Urinary bladder (tissue), 4 donors: Measurements from ENCODE around the gene SLC26A11. TPM values are rescaled to one million over a fixed set of nuclear protein-coding genes. Genes with fewer than 3 reads are reported as not detected.
"Not testable (repeated sequence)": the region's sequence is repeated elsewhere in the genome, so short reads cannot be mapped to it uniquely, and the experiment has no call there.

Source experiments
- DNase-seq: peaks from one replicate; pipeline ENCODE4 v3.0.0-alpha.2; 2015; ENCODE audit errors: extremely low spot score
- H3K27ac ChIP-seq: one replicate; pipeline ENCODE4 v1.5.1; 2013; ENCODE audit warnings: low read depth, mild to moderate bottlenecking, moderate library complexity
- H3K36me3 ChIP-seq: one replicate; pipeline ENCODE4 v1.6.1; 2013; ENCODE audit warnings: mild to moderate bottlenecking, moderate library complexity; ENCODE audit not compliant: insufficient read depth
- H3K4me1 ChIP-seq: one replicate; pipeline ENCODE4 v1.6.1; 2013; ENCODE audit warnings: mild to moderate bottlenecking, moderate library complexity; ENCODE audit not compliant: insufficient read depth
- H3K4me3 ChIP-seq: one replicate; pipeline ENCODE4 v1.5.1; 2013; ENCODE audit warnings: low read depth, low read length
- WGBS: extraction: QIAGEN DNeasy Blood & Tissue Kit; methylation state at CpG from one replicate; pipeline ENCODE4 v1.1.7; 2013; 5-methylcytosine and 5-hydroxymethylcytosine counted together
- polyA plus RNA-seq: library from polyadenylated mRNA; stranded (reverse); fragments of 200-250 nt; gene quantifications from one replicate; pipeline ENCODE4 v1.2.3, GENCODE V29; 2013
- total RNA-seq: library from RNA; depleted of rRNA; stranded (reverse); fragments of >200 nt; gene quantifications from one replicate; pipeline ENCODE4 v1.2.3, GENCODE V29; 2014
- donor health status: healthy with polysubstance abuse.
- donor health status: healthy.

The SLC26A11 gene
- total and polyA plus RNA-seq, 2 donors, result 9.2 to 14.2 TPM

GRCh38 chr17:80227666-80228065 is 7.4 kb downstream of the SLC26A11 start:
- Histone ChIP-seq H3K4me3 (no peak overlapping the region), H3K4me1 (no peaks in the 10 kb centered on the region), H3K36me3 (no peaks in the 10 kb centered on the region), H3K27ac (no peak overlapping the region)
- no peak for DNase-seq
- WGBS, result 94% methylated on average over 11 of the region's 11 CpGs

- H3K4me1 ChIP-seq, result no peaks in the 10 kb centered on the region
- no peak overlapping the region for H3K27ac ChIP-seq
- no peak overlapping the region for H3K4me3 ChIP-seq
- 93% methylated on average over 14 of the region's 14 CpGs for WGBS
- H3K36me3 ChIP-seq, result no peaks in the 10 kb centered on the region
- no peak for DNase-seq
These were observed 8.2 kb downstream of the SLC26A11 start for GRCh38 chr17:80228477-80228876.

DNA sequence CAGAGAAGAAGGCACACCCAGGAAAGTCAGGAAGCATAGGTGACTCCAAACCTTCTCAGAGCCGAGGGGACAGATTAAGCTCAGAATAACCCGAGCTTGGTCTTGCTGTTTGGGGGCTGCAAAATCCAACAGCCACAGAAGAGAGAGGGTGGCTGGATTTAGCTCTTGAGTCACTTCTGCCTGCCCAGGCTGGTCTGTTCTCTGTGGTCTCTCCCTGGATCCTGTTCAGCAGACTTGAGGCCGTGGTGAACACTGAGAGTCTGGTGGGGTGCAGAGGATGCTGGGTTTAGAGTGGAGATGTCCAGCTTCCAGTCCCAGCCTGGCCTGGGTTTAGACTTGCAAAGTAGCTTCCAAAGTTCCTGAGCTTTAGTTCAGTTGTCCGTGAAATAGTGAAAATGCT is 8.8 kb downstream of the SLC26A11 start:
- DNase-seq, result no peak
- 90% methylated on average over 4 of the region's 4 CpGs for WGBS
- Histone ChIP-seq H3K36me3 (no peaks in the 10 kb centered on the region), H3K4me3 (no peak overlapping the region), H3K27ac (no peak overlapping the region), H3K4me1 (no peaks in the 10 kb centered on the region)

- H3K4me1 ChIP-seq, result no peaks in the 10 kb centered on the region
- no peak overlapping the region for H3K27ac ChIP-seq
- WGBS, result 97% methylated on average over 1 of the region's 1 CpG
- no peaks in the 10 kb centered on the region for H3K36me3 ChIP-seq
- H3K4me3 ChIP-seq, result no peak overlapping the region
- no peak for DNase-seq
These were observed 12.2 kb downstream of the SLC26A11 start for GRCh38 chr17:80232438-80232837.

DNA sequence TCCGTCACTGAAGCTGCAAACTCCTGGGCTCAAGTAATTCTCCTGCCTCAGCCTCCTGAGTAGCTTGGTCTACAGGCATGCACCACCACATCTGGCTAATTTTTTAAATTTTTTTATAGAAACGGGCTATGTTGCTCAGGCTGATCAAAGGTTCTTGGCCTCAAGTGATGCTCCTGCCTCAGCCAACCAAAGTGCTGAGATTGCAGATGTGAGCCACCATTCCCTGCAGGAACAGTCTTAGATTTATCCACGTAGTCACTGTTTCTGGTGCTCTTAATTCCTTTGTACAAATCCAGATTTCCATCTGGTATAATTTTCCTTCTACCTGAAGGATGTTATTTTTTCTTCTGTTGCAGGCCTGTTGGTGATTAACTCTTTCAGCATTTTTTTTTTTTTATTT is 13.0 kb downstream of the SLC26A11 start:
- no peak overlapping the region for H3K27ac ChIP-seq
- H3K36me3 ChIP-seq, result no peaks in the 10 kb centered on the region
- WGBS, result 96% methylated on average over 3 of the region's 3 CpGs
- no peak for DNase-seq
- no peaks in the 10 kb centered on the region for H3K4me1 ChIP-seq
- no peak overlapping the region for H3K4me3 ChIP-seq

DNA sequence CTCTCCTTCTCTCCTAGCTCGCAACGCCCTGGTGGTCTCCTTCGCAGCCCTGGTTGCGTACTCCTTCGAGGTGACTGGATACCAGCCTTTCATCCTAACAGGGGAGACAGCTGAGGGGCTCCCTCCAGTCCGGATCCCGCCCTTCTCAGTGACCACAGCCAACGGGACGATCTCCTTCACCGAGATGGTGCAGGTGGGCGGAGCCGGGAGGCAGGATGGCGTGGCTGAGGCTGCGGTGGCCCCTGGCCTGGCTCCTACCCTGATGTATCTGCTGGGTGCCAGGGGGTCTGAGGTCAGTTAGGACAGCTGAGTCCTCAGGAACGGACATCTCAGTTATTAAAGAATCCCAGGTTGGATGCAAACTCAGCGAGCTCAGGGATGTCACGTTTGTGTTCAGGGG is 16.7 kb downstream of the SLC26A11 start:
- H3K27ac ChIP-seq, result no peak overlapping the region
- no peak for DNase-seq
- WGBS, result 86% methylated on average over 17 of the region's 17 CpGs
- H3K36me3 ChIP-seq, result no peaks in the 10 kb centered on the region
- no peak overlapping the region for H3K4me3 ChIP-seq
- H3K4me1 ChIP-seq, result no peaks in the 10 kb centered on the region

GRCh38 chr17:80237386-80237785 is 17.2 kb downstream of the SLC26A11 start:
- H3K4me3 ChIP-seq, result no peak overlapping the region
- no peaks in the 10 kb centered on the region for H3K36me3 ChIP-seq
- H3K27ac ChIP-seq, result no peak overlapping the region
- DNase-seq, result no peak
- no peaks in the 10 kb centered on the region for H3K4me1 ChIP-seq
- 96% methylated on average over 10 of the region's 10 CpGs for WGBS

DNA sequence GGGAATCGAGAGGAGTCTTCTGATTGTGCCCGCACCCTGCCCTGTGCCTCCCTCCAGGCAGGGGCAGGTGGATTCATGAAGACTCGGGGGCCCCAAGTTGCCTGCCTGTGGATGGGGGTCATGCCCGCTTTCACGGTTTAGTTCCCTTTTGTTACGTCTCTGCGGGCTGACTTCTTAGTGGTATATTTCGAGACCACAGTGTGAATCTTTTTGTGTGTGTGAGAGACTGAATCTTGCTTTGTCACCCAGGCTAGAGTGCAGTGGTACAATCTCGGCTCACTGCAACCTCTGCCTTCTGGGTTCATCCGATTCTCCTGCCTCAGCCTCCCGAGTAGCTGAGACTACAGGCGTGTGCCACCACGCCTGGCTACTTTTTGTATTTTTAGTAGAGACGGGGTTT is 22.3 kb downstream of the SLC26A11 start:
- Histone ChIP-seq H3K27ac (no peak overlapping the region), H3K4me3 (no peak overlapping the region), H3K36me3 (peaks cover 4% of the 10 kb centered on the region), H3K4me1 (no peaks in the 10 kb centered on the region)
- no peak for DNase-seq
- 89% methylated on average over 14 of the region's 14 CpGs for WGBS

DNA sequence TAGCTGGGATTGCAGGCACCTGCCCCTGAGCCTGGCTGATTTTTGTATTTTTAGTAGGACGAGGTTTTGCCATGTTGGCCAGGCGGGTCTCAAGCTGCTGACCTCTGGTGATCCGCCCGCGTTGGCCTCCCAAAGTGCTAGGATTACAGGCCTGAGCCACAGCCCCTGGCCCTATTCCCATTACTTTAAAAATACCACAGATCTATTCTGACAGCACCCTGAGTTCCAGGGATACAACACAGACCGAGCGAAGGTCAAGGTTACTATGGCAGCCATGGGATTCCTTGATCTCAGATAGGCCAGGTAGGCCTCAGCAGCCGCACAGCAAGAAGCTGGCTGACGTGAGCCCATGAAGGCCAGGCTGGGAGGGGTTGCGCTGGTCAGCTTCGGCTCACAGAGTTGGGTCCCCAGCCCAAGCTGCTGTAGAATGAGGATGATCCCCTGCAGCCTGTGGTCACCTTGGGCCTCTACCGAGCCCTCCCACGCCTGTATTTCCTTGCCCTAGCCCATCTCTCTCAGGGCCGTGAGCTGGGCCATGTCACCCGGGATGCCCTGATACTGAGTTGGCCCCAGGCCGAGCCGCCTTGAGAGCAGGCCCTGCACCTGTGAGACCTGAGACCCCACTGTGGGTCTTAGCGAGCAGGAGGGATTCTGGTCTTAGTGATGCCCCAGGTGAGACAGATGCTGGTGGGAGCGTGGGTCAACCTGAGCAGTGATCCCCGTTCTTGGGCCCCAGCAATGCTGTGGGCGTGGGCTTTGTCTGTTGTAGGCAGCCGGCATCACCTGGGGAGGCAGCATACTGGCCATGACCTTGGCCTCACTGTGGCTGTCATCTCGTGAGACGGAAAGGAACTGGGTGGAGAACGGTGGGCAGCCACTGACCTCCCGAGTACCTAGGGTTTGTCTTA is 23.6 kb downstream of the SLC26A11 start:
- 94% methylated on average over 26 of the region's 26 CpGs for WGBS
- no peak for DNase-seq
- Histone ChIP-seq H3K36me3 (peaks cover 6% of the 10 kb centered on the region), H3K4me3 (no peak overlapping the region), H3K4me1 (no peaks in the 10 kb centered on the region), H3K27ac (no peak overlapping the region)

DNA sequence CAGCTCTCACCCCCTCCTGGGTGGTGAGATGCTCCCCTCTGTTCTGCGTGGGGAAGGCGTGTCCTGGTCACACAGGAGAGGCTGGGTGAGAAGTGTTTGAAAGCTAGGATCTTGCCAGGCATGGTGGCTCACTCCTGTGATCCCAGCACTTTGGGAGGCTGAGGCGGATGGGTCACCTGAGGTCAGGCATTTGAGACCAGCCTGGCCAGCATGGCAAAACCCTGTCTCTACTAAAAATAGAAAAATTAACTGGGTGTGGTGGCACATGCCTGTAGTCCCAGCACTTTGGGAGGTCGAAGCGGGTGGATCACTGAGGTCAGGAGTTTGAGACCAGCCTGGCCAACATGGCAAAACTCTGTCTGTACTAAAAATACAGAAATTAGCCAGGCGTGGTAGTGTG is 24.2 kb downstream of the SLC26A11 start:
- not testable (repeated sequence) for DNase-seq, H3K36me3 ChIP-seq, H3K27ac ChIP-seq

DNA sequence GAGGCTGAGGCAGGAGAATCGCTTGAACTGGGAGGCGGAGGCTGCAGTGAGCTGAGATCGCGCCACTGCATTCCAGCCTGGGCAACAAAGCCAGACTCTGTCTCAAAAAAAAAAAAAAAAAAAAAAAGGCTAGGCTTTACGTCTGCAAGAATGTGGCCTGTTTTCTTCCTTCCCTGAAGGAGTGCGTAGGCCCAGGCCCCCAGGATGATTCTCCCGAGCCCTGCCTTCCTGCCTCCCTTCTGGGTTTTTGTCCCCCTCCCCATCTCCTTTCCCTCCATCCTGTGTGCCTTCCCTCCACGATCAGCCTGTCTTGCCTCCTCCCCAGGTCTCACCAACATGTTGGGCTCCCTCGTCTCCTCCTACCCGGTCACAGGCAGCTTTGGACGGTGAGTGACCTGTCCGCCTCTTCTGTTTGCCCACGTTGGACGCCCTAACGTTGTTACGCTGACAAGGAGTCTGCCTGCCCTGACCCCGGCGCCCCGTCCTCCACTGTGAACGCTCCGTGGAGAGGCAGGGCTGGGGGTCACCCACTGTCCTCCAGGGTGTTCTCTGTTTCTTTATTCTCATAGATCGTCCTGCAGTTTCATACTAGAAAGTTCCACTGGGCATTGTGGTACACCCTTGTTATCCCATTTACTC is 24.8 kb downstream of the SLC26A11 start:
- H3K4me1 ChIP-seq, result no peaks in the 10 kb centered on the region
- no peak overlapping the region for H3K27ac ChIP-seq
- H3K36me3 ChIP-seq, result peaks cover 6% of the 10 kb centered on the region
- no peak overlapping the region for H3K4me3 ChIP-seq
- 88% methylated on average over 22 of the region's 22 CpGs for WGBS
- DNase-seq, result no peak

More for the DNA sequence above, 24.2 kb downstream of the SLC26A11 start:
- H3K4me3 ChIP-seq, H3K4me1 ChIP-seq: not testable (repeated sequence)
- 93% methylated on average over 6 of the region's 6 CpGs for WGBS

DNA sequence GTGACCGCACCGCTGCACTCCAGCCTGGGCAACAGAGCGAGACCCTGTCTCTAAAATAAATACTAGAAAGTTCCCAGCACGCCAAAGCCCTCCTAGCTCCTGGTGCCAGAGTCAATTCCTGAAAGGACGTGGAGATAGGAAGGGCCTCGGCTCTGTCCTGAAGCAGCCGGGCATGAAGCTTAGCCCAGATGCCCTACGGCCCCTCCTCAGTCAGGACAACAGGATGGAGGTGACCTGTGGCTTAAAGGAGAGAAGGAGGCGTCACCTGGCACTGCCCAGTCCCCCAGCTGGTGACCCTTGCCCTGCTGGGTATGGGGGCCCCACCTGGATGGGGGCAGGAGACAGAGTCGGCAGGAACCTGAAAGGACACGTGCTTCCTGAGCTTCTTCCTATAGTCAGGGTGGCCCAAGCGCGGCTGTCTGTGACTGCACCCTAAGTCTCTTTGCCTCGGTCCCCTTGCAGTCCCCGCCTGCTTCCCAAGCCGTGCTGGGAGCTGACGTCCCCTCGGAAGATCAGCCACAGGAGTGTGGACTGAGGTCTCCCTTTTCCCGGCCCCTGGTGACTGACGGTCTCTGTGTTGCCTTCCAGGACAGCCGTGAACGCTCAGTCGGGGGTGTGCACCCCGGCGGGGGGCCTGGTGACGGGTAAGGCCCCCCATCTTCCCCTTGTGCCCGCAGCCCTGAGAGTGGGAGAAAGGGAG is 25.5 kb downstream of the SLC26A11 start:
- H3K4me3 ChIP-seq, result no peak overlapping the region
- no peak overlapping the region for H3K27ac ChIP-seq
- H3K4me1 ChIP-seq, result no peaks in the 10 kb centered on the region
- DNase-seq, result no peak
- WGBS, result 92% methylated on average over 27 of the region's 27 CpGs
- H3K36me3 ChIP-seq, result peaks cover 6% of the 10 kb centered on the region

DNA sequence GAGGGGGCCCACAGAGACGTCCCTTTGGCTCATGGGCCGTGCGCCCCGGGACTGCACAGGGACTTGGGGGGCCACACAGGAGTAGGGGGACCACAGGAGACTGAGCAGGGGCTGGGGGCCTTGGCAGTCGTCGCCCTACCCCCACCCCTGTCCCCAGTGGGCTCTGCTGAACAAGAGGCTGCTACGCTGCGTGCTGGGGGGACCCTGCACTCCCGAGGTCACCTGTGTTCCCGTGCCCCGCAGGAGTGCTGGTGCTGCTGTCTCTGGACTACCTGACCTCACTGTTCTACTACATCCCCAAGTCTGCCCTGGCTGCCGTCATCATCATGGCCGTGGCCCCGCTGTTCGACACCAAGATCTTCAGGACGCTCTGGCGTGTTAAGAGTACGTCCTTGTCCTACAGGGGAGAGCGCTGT is 26.0 kb downstream of the SLC26A11 start:
- DNase-seq, result no peak
- H3K36me3 ChIP-seq, result peaks cover 6% of the 10 kb centered on the region

GRCh38 chr17:80246726-80247125 is 26.5 kb downstream of the SLC26A11 start:
- WGBS, result 94% methylated on average over 8 of the region's 8 CpGs
- DNase-seq, result no peak
- H3K36me3 ChIP-seq, result peaks cover 6% of the 10 kb centered on the region
- H3K4me1 ChIP-seq, result no peaks in the 10 kb centered on the region
- no peak overlapping the region for H3K27ac ChIP-seq
- H3K4me3 ChIP-seq, result no peak overlapping the region

More for the DNA sequence above, 26.0 kb downstream of the SLC26A11 start:
- Histone ChIP-seq H3K27ac (no peak overlapping the region), H3K4me1 (no peaks in the 10 kb centered on the region), H3K4me3 (no peak overlapping the region)
- WGBS, result 96% methylated on average over 19 of the region's 19 CpGs
